Measurements from ENCODE around the gene ITPR3. TPM values are rescaled to one million over a fixed set of nuclear protein-coding genes. Genes with fewer than 3 reads are reported as not detected.

Gene ITPR3
- total RNA-seq, 4 donors from 2014 or later: 13.8 to 23.5 (median 19.6) TPM

- no peak for TF ChIP-seq CTCF (IDR thresholded peaks at IDR 0.05; ENCODE audit: low read depth)
Measured at GRCh38 chr6:33731035-33731434, 109.9 kb downstream of the ITPR3 start.

GRCh38 chr6:33731751-33732282, 110.7 kb downstream of the ITPR3 start:
- no peak for TF ChIP-seq CTCF (IDR thresholded peaks at IDR 0.05; ENCODE audit: low read depth)

- TF ChIP-seq CTCF (IDR thresholded peaks at IDR 0.05; ENCODE audit: low read depth): no peak
Measured at GRCh38 chr6:33732385-33732784, 111.3 kb downstream of the ITPR3 start.

GRCh38 chr6:33732817-33733708, 111.9 kb downstream of the ITPR3 start:
- TF ChIP-seq CTCF (IDR thresholded peaks at IDR 0.05; ENCODE audit: low read depth): no peak

- no peak for TF ChIP-seq CTCF (IDR thresholded peaks at IDR 0.05; ENCODE audit: low read depth)
Measured at GRCh38 chr6:33733709-33734007, 112.5 kb downstream of the ITPR3 start.

GRCh38 chr6:33735216-33735615, 114.1 kb downstream of the ITPR3 start:
- TF ChIP-seq CTCF (IDR thresholded peaks at IDR 0.05; ENCODE audit: low read depth): no peak

- TF ChIP-seq CTCF (IDR thresholded peaks at IDR 0.05; ENCODE audit: low read depth): no peak
Measured at GRCh38 chr6:33737267-33738026, 116.3 kb downstream of the ITPR3 start.
